Heart left ventricle (tissue), 13 donors: ENCODE results near the gene CACNB1.

Experiments used
- CTCF ChIP-seq, 12 donors: fragments of 200-600 bp; sonication (generic) in 4 of 12; IDR thresholded peaks; one replicate each; pipeline versions ENCODE4 v1.5.0 to v1.8.0; 2018 to 2022; ENCODE audit warnings: antibody characterized with exemption in 12 of 12, mild to moderate bottlenecking in 5 of 12
- POLR2A ChIP-seq, 2 donors: fragments of 450-650 bp; IDR thresholded peaks; one replicate each; pipeline ENCODE4 v1.6.1; 2017; ENCODE audit warnings: antibody characterized with exemption in 2 of 2, mild to moderate bottlenecking in 2 of 2, moderate library complexity in 2 of 2
- donor health status: ischemic (EF 13 %, LVEDD 7.1; RV severe dilation, severe dysfunction).
- donor health status: DM: no; HTN: yes; CAD: no.
- donor health status: DM: no; HTN: no; CAD: no.
- donor health status: ischemic (EF 25% LVEDD 6.9; RV normal size, moderate dysfunction).
- donor health status: ischemic (EF 25% LVEDD 5.7; RV mildly dilated, moderate dysfunction).
- donor health status: ischemic (EF 35%, LVEDD 5.7; RV mildly dilated, moderate dysfunction).
- donor health status: nonischemic (EF 11% LVEDD 7.7; RV severe dilation, severe dysfunction).
- donor health status: DM: yes; HTN: yes; CAD: no.
- donor health status: PGD.
- donor health status: ischemic (EF 29% LVEDD 5.4; RV normal size, mild dysfunction).
- donor health status: nonischemic (EF 23%, LVEDD 6.1; RV moderate dilation, normal function).

- no peak for TF ChIP-seq CTCF (IDR thresholded peaks at IDR 0.05)
- no peak for TF ChIP-seq POLR2A (IDR thresholded peaks at IDR 0.05)
These were observed 57.9 kb downstream of the CACNB1 start for GRCh38 chr17:39139561-39139960.
